Measurements from ENCODE around the gene SYT12.

- TF ChIP-seq CTCF (conservative IDR thresholded peaks at IDR 0.05; ENCODE audit: low read length), result no peak
- TF ChIP-seq EZH2phosphoT487 (IDR thresholded peaks at IDR 0.05; ENCODE audit: borderline replicate concordance), result no peak
These were observed 67.8 kb downstream of the SYT12 start for GRCh38 chr11:67090717-67091116.

Data from Loucy (cell line).